Activated CD8-positive, alpha-beta memory T cell treated with anti-CD3 and anti-CD28 coated beads for 4 hours (primary cell): Measurements from ENCODE around the gene CCDC157.
"Not testable (repeated sequence)": the region's sequence is repeated elsewhere in the genome, so short reads cannot be mapped to it uniquely, and the experiment has no call there.

Source experiments
- DNase-seq, 2 donors: peaks; one replicate each; pipeline ENCODE4 v3.0.0-alpha.2; 2020; ENCODE audit warnings: low read depth in 2 of 2

CCDC157 gene

DNA sequence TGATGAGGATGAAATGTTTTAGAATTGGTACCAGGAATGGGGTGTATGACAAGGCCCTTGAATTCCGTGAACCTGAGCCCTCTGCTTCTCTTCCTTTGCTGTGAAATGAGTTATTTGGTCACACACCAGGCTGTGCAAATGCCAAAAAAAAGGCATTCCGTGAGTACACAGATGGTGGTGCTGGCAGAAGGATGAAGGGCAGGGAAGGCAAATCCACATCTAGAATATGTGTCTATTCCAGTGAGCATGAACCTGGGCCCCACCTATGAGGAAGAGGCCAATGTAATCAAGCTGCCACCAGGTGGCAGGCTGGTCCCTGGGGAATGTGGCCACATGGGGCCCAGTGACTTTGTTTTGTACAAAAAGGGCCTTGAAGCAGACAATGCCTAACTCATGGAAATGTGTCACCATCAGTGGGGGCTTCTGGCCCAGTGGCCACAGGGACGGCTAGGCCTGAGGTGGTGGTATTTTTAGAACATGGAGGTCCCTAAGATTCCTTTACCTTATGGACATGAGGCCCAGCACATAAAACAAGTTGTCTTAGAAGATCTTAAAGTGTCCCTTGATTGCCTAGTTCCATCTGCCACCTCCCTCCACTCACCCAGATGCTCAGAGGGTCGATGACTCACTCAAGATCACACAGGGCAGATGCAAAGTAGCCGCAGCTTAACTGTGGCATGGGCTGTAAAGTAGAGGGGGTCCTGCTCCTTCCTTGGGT, 34.3 kb downstream of the CCDC157 start:
- DNase-seq: peak; percentile 48 to 63

DNA sequence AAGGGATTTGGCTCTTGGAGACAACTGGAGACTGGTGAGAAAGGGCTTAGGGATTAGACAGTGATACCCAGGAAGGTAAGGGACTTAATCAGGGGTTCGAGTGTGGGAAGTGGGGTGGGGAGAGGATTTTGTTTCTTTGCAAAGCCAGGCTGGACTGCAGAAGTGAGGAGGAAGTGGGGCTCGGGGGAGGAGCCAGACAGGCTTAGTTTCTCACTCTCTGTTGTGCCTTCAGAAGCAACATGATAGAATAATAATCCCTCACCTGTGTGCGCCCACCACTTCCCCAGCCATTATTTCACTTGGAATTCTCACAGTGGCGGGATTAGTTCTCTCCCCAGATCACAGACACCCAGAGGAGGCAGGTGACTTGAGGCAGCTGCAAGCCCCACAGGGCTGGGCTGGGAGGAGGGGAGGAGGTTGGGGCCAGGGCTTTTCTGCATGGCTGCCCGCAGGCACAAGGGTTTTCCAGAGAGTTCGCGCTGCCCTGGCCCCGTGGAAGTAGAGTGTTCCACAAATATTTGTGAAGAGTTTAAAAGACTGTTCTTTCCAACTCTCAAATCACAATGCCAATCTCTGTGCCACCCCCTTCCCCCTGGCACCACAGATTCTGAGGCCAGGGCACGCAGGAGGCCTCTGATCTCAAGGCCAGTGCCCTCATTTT, 36.0 kb downstream of the CCDC157 start:
- DNase-seq: no peak

DNA sequence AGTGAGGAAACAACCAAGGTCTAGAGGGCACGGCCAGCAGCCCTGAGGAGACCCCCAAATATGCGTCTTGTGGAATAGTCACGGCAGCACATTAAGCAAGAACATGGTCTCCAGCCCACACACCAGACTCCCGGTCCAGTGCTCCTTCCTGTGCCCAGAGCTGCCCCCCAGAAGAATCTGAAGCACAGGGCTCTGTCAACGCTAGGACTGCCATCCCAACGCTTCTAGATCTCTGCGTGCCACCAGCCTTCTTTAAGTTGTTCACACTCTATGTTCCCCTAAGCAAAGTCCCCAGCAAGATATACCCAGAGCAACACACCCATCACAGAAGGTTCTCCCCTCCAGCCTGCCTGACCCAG, 36.5 kb downstream of the CCDC157 start:
- no peak for DNase-seq

DNA sequence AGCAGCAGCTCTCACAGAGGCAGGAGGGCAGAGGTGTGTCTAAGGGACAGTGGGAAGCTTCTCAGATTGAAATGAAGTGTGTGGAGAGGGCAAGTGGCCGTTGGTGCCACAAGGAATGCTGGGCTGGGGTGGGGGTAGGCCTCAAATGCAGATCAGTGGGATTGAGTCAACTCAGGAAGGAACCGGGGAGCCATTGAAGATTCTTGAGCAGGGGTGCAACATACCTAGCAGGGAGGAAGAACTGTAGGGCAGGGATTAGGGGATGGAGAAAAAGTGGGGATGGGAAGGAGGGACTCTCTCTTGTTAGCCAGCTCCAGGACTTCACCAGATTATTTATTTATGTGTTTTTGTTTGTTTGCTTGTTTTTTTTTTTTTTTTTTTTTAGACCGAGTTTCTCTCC, 37.1 kb downstream of the CCDC157 start:
- DNase-seq: no peak

DNA sequence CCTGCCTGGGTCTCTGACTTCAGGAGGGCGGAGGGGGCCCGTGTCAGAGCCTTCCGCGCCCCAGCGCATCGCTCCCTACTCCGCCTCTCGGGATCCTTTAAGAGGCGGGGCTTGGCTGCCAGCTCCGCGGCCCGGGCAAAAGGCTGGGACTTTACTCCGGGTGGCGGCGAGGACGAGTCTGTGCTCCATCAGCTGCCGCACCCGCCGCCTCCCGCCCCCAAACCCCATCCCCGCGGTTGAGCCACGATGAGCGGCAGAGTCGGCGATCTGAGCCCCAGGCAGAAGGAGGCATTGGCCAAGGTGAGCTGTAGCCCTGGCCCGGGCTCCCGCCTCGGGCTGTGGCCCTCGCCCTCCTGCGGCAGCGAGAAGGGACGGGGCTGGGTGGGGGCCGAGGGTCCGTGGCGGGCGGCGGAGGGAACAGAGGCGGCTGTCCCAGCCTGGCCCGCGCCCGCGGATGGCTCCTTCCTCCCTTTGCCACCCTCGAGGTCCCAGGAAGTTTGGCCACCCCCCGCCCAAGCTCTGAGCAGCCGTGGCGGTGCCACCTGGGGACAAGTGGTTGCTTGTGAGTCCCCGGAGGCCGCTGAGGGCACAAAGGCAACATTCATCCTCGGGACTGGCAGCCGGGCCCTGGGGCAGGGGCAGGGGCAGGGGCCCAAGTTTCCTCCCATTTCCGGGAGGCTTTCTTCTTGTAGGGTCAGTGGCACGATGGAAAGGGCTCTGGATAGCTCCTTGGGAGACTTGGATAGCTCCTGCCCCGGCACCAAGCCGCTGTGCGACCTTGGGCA, 40.3 kb downstream of the CCDC157 start, which contains the start of gene SEC14L2:
TSS of gene SEC14L2 (plus strand) at position 148 of the 785 bp plus-strand sequence. CDS start at position 247, 99 bp downstream.
- peak; percentile 12 to 30 for DNase-seq

DNA sequence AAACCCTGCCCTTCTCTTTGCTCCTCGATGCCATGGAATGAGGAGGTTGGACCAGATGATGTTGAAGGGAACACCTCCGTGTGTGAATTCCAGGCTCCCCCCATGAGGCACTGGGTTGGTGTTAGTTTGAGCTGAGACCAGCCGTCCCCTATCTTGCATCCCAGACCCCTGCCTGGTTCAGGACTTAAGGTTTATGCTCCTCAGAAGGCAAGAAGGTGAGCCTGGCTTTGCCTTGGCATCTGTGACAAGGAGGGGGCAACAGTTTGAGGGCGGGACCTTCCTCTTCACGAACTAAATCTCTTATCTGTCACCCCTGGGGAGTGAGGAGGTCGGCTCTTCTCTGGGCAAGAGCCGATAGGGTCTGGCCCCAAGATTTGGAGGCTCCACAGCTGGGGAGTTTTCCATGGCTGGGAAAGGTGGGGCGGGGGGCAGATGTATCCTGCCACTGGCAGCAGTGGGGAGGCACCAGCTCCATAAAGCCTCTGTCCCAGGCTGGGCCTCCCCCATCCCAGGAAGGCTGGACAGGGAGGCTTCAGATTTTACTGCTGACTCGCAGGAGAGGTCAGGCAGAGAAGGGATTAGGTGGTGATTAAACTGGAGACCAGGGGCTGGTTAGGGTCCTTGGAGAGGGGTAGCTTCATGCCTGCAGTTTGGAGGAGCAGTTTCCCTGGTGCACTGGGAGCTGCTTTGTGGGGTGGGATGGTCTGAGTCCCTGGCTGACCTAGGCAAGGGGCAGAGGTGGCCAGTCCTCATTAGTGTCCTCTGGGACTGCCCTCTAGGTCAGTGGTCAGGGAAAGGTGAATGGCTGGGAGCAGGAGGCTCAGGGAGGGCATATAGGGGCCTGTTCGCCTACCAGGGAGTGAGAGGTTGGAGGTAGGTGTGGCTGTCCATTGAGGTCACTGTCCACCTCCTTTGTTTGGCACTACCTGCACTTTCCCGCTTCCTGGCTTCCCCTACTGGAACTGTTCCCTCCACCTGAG, 41.1 kb downstream of the CCDC157 start:
- no peak for DNase-seq

DNA sequence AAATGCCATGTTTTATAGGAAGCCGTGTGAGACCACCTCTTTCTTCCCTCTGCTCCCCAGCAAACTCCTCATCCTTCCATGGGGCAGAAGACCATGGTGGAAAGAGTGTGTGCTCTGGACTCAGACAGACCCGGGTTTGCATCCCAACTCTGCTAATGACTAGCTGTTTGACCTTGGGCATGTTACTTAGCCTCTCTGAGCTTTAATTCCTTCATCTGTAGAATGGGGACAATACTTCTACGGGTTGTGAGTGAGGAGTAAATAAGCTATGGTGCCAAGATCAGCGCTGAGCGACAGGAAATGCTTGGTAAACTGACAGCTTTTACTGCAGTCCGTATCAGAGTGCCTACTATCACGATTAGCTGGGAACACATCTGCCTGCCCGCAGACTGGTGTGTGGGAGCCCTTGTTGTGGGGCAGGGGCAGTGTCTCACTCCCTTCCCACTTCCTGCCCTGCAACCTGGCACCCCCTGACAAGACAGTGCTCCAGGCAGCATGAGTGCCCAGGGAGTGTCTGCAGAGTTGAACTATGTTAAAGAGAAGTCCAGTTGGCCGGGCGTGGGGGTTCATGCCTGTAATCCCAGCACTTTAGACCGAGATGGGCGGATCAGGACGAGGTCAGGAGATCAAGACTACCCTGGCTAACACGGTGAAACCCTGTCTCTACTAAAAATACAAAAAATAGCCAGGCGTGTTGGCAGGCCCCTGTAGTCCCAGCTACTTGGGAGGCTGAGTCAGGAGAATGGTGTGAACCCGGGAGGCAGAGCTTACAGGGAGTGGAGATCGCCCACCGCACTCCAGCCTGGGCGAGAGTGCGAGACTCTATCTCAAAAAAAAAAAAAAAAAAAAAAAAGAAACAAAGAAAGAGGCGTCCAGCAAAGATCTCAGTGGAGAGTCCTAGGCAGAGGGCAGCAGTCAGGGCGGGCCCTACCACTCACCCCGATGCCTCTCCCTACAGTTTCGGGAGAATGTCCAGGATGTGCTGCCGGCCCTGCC, 42.2 kb downstream of the CCDC157 start:
- no peak for DNase-seq

DNA sequence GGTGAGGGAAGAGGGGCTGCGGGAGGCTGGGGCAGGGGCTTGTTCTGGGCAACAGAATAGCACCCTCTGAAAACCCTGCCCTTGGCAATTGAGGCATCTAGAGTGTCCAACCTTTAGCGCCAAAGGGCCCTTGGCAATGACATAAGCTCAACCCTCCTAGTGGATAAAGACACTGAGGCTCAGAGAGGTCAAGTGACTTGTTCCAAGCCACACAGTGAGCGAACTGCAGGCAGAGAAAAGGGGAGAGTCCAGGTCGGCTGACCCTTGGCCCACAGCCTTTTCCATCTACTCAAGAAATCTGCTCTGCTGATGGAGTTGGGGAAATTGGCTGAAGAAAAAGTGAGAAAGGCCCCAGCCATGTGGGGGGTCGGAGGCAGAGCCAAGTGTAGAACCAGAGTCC, 42.9 kb downstream of the CCDC157 start:
- no peak for DNase-seq

DNA sequence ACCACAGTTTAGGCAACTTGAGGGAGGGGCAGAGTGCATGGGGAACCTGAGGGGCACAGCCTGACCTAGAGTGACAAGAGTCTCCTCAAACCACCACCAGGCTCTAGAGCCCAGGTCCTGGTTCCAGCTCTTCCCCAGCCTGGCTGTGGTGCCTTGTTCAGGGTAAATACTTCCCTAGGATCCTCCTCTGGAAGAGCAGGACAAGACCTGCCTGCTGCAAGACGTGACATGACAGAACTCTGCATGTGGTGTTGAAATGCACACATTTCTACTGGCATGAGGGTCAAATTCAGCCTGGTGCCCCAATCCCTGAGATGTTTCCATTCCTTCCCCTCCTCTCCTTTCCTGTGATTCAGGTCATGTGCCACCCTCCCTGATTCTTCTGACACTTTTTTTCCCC, 43.4 kb downstream of the CCDC157 start:
- no peak for DNase-seq

DNA sequence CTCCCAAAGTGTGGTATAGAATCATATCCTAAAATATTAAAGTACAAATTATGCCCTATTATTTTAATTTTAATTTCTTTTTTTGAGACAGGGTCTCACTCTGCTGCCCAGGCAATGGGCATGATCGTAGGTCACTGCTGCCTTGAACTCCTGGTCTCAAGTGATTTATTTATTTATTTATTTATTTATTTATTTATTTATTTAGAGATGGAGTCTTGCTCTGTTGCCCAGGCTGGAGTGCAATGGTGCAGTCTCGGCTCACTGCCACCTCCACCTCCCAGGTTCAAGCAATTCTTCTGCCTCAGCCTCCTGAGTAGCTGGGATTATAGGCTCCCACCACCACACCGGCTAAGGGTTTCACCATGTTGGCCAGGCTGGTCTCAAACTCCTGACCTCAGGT, 44.2 kb downstream of the CCDC157 start:
- not testable (repeated sequence) for DNase-seq

DNA sequence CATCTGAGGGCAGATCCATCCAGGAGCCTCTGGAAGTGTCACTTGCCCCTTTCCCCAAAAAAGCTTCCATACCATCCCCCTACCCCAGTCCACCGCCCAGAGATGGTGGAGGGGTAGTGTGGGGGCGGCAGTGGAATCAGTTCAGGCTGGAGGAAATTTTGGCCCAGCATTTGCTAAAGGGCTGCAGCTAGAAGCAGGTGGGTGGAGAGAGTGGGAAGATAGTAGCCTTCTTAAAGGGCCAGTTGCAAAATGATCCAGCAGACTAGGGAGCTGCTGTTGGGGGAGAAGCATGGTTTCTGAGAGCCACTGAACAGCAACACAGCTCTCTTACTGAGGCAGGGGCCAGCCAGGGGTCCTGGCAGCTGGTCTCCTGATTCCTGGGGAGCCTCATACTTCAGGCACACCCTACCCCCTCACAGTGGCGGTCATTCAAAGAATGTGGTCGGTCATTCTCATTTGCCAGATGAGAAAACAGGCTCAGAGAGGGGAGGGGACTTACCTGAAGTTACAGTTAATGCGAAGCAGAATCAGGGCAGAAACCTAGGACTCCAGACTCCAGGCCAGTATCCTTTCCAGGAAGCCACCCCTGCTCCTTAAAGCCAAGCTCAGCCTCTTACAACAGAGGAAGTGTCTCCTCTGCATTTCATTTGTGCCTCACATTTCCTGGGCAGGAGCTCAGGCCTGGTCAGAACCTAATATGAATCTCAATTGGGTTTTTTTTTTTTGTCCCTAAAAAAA, 45.4 kb downstream of the CCDC157 start:
- no peak for DNase-seq

DNA sequence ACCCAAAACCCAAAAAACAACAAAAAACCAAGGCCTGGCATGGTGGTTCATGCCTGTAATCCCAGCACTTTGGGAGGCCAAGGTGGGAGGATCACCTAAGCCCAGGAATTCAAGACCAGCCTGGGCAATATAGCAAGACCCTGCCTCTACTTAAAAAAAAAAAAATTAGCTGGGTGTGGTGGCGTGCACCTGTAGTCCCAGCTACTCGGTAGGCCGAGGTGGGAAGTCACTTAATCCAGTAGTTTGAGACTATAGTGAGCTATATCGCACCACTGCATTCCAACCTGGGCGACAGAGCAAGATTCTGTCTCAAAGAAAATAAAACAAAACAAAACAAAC, 45.9 kb downstream of the CCDC157 start:
- not testable (repeated sequence) for DNase-seq

DNA sequence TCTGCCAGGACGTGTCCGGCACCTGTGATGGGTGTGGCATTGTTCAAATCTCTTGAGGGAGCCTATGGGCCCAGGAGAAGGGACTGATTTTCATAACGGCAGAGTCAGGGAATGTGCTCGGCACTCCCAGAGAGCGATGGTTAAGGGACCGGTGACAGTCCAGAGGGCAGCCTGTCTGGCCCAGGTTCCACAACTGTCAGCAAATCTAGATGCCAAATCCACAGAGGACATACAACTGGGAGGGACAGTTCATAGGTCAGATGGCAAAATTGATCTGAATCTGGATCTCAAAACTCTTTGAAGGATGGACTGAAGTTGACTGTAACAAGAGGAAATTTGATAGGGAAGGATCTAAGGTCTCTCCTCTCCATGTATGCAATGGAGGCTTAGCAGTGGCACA, 47.5 kb downstream of the CCDC157 start:
- DNase-seq: no peak

DNA sequence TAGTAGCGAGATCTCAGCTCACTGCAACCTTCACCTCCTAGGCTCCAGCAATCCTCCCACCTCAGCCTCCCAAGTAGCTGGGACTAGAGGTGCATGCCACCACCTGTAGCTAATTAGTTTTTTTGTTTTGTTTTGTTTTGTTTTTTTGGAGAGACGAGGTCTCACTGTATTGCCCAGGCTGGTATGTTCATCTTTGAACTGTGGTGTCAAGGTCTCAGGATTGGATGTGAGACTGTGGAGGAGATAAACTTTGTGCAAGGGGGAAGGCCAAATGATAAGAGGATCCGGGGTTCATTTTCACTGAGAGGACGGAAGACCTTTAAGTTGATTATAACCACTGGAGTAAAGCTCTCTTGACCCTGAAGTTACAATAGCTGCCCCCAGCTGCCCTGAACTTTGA, 48.9 kb downstream of the CCDC157 start:
- no peak for DNase-seq

DNA sequence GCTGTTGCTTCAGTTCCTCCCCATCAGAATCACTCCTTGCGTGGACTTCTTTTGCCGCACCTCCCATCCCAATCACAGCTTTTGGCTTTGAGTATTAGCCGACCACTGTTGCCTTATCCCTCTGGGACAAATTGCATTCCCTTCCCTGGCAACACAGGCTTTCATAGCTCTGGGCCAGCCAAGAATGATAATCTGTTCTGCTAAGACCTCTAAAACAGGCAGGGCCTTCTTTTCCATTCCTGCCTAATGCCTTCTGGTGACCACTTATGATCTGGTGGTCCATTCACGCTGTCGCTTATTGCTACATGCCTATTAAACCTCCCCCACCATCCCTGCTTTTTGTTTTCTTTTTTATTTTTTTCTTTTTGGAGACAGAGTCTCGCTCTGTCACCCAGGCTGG, 49.6 kb downstream of the CCDC157 start:
- DNase-seq: no peak

DNA sequence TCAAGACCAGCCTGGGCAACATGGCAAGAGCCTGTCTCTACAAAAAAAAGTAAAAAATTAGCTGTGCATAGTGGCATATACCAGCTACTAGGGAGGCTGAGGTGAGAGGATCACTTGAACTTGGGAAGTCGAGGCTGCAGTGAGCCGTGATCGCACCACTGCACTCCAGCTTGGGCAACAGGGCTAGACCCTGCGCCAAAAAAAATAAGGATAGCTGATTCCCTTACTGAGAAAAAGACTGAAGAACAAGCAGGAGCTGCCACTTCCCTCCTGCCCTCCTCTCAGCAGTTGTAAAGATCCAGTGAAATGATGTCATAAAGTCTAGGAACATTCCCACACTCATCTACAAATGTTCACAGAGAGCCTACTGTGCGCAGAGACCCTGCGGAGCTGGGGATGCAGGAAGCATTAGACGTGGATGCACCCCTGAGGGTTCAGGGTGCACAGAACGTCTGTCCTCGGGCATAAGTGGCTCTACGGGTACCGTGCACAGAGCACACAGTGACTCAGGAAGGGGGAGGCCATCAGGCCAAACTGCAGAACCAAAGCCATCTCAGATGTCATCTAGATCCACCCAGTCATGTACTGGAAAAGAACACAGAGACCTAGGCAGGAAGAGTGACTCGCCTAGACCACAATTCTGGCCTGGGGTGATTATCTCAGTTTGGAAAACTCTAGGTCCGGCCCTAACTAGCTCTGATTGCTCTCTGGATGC, 51.7 kb downstream of the CCDC157 start:
- DNase-seq: no peak

DNA sequence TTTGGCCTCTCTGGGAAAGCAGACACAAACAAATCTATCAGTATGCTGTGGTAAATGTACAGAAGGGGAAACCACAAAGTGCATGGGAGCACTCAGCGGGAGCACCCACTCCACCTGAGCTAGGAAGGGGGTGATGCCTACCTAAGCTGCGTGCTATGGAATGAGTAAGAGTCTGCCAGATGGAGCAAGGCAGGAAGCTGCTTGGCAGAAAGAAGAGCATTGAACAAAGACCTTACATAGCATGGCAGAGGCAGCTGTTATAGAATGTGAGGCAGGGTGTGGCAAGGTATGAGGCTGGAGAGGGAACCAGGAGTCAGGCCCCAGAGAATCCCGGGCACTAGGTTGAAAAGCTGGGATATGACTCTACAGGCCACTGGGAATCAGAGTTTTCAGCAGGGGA, 55.0 kb downstream of the CCDC157 start:
- DNase-seq: no peak

DNA sequence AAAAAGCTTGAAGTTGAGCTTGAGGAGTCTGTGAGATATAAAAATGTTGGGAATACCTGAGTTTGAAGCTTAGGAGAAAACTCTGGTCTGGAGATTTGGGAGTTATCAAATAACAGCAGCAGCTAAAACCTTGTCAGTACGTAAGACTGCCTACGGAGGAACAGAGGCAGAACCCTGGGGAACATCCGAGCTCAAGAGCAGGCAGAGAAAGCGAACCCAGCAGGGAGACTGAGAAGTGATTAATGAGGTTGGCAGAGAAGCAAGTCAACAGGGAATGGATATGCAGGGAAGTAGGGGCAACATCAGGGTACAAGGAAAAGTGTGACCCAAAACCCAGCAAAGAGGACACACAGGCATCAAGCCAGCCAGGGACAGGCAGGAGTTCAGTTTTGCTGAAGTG, 56.2 kb downstream of the CCDC157 start:
- DNase-seq: no peak
